ENCODE results near the gene KRT34.

- TF ChIP-seq TAF1 (IDR thresholded peaks at IDR 0.05; ENCODE audit: low read depth, low read length) (no peak), POLR2A (IDR thresholded peaks at IDR 0.05; ENCODE audit: low read depth, low read length) (no peak), POU2F2 (IDR thresholded peaks at IDR 0.05; ENCODE audit: low read depth, low read length) (no peak), PAX5 (IDR thresholded peaks at IDR 0.05; ENCODE audit: insufficient read depth, low read length, severe bottlenecking) (no peak)
Observed at GRCh38 chr17:41429667-41430066, 47.6 kb upstream of the KRT34 start.
